RWPE1 (cell line): ENCODE data around the gene CDR2L.
A peak's percentile ranks its signal among the peaks of the same experiment; 100 is the strongest.

Experiments
- CTCF ChIA-PET: fragments of 350-600 bp; sonication (Branson Sonifier 250); formaldehyde crosslinking; extraction: SDS; loops from one replicate; lab custom pipeline; 2021; lab: Yijun Ruan, JAX
- POLR2A ChIA-PET: fragments of 400-600 bp; formaldehyde crosslinking; extraction: SDS; loops from one replicate; lab custom pipeline; 2020; ENCODE audit warnings: antibody characterized with exemption; ENCODE audit not compliant: low non-redundant PET; lab: Yijun Ruan, JAX
- DNase-seq: peaks from one replicate; pipeline ENCODE4 v3.0.0; 2012; ENCODE audit warnings: low spot score
- H3K27ac ChIP-seq: fragments of 450-650 bp; 2 replicates; pipeline ENCODE4 v1.5.1; 2017
- CTCF ChIP-seq: fragments of 450-650 bp; conservative IDR thresholded peaks from 2 replicates; pipeline ENCODE4 v1.5.1; 2017; ENCODE audit warnings: low read depth, mild to moderate bottlenecking

CDR2L gene

DNA sequence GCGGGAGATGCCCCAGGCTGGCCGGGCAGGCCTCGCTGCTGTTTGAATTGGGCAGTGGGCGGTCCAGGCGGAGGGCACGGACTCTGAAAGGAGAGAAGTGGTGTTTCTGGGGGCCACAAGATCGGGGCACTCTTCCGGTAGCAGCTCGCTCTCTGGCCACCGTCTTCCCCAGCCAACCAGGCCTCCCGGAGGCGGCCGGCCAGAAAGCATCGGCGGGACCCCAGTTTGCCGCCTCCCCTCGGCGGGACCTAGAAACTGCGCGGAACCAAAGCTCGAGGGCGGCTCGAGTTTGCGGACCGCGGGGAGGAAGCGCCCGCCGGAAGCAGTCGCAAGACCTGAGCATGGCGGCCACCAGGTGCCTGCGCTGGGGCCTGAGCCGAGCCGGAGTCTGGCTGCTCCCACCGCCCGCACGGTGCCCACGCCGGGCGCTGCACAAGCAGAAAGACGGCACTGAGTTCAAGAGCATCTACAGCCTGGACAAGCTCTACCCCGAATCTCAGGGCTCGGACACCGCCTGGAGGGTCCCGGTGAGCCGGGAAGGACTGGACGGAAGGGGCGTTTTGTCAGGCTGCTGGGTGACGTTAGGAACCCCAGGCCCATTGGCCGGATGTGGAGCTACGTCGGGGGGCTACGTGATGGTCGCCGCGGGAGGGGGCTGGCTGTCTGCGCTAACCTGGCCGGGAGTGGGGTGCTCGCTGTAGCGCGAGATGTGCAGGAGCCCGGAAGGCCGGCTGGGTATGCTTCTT lies 25.1 kb downstream of the CDR2L start, which contains the start of gene MRPL58:
Gene MRPL58, plus strand, starts transcription at position 325 of the 746 bp plus-strand sequence. Its CDS starts 17 bp downstream, at position 342.
- no peak; the same call in none of the 2 replicates for TF ChIP-seq CTCF
- ChIA-PET POLR2A (interaction anchor here (0.6 to 1.3 kb wide), 3 partner anchors 13 to 191 kb away, joined by 3 to 7 read pairs (median 3); no protein-coding TSS in a partner anchor), CTCF (interaction anchor here (0.5 to 3.6 kb wide), 9 partner anchors 10 to 189 kb away, joined by 3 to 35 read pairs (median 4); partner anchors contain the start of genes OTOP2 and USH1G)
- H3K27ac ChIP-seq, result peak within 1 kb of the TSS; percentile 92
- peak; percentile 85 for DNase-seq

DNA sequence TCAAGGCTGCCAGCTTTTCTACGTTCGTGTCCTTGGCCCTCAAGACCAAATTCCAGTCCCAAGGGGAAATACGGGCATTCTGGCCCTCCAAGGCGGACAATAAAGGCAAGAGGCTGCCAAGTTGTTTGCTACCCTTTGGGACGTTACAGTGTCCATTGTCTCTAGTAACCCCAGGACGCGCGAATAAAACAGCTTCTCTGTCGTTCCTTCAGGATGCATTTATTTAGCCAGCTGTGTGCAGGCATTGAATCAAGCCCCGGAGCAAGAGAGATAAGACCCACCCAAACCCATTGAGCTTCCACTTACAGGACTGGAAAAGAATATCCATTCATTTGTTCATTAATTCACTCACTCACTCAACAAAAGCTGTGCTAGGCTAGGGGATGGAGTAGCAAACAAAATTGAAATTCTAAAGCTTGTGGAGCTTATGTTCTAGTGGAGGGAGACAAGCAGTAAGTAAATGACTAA lies 25.7 kb downstream of the CDR2L start:
- TF ChIP-seq CTCF, result no peak
- CTCF ChIA-PET, result interaction anchor here (1.0 to 3.6 kb wide), 4 partner anchors 29 to 90 kb away, joined by 3 to 35 read pairs (median 8); partner anchors contain the start of genes OTOP2 and USH1G
- H3K27ac ChIP-seq, result peak overlapping the region; percentile 92
- DNase-seq, result no peak
- POLR2A ChIA-PET, result interaction anchor here (0.6 to 1.1 kb wide), 2 partner anchors 51 to 190 kb away, joined by 3 to 7 read pairs; no protein-coding TSS in a partner anchor

DNA sequence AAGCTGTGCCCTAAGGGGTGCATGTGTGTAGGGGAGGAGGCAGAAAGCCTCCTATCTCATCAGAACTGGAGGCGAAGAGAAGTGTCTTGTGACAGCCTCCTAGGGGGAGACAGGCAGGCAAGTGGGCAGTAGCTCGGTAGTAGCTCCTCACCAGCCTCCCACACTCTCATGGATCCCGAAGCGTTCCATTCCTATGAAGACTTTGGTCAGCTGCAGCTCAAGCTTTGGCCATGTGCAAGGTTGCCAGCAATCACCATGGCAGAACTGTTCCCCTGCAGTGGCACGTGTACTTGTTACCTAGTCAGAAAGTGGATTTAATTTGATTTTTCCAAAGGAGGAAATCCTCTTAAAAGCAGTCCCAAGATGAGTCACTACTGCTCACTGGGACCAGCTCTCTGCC lies 31.7 kb downstream of the CDR2L start:
- TF ChIP-seq CTCF, result no peak
- ChIA-PET POLR2A (interaction anchor here (0.7 kb wide), 1 partner anchor 28 kb away, joined by 3 read pairs; the partner anchor contains the start of gene KCTD2), CTCF (interaction anchor here (0.9 kb wide), 1 partner anchor 57 kb away, joined by 4 read pairs; no protein-coding TSS in a partner anchor)
- DNase-seq, result no peak
- H3K27ac ChIP-seq, result 0 out of 2 replicates have a peak overlapping the region, but pooled peaks have one; percentile 9

- TF ChIP-seq CTCF, result no peak
- POLR2A ChIA-PET, result interaction anchor here (0.7 kb wide), 1 partner anchor 28 kb away, joined by 3 read pairs; the partner anchor contains the start of gene KCTD2
- no peak overlapping the region for H3K27ac ChIP-seq
- CTCF ChIA-PET, result interaction anchor here (0.7 kb wide), 1 partner anchor 30 kb away, joined by 3 read pairs; no protein-coding TSS in a partner anchor
- DNase-seq, result no peak
Measured at GRCh38 chr17:75019710-75020109, 32.3 kb downstream of the CDR2L start.

DNA sequence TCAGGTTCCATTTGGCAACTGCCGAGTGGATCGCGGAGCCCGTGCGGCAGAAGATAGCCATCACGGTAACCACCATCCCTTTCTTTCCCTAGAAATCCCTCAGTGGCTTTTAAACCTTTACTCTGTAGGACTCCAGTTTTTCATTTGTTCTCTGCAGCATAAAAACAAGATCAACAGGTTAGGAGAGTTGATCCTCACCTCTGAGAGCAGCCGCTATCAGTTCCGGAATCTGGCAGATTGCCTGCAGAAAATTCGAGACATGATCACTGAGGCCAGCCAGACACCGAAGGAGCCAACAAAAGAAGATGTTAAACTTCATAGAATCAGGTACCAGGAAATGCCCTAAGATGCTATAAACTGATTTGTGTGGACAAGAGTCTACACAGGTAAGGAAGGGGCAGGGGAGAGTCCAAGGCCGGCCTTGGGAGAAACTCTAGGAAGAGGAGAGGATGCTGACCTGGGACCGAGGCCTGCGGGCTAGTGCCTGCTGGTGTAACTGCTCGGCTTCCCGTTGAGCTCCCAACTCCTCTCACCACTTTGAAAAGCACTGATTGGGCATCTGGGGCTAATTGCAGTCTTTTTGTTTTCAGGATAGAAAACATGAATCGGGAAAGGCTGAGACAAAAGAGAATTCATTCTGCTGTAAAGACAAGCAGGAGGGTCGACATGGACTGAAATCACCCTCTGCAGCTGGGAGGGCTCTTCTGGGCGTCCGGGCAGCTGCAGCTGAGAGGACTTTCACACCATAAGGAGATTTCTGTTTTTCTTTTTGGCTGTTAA lies 33.1 kb downstream of the CDR2L start:
- no peak for DNase-seq
- no peak for TF ChIP-seq CTCF
- peak overlapping the region; percentile 7; the same call in 1 of the 2 replicates for H3K27ac ChIP-seq
- ChIA-PET POLR2A (no interaction called here), CTCF (no interaction called here)
